GM12874 (cell line): Measurements from ENCODE around the gene IL12B.

Experiments used
- TF ChIP-seq, protein P1 (sequence below): IDR thresholded peaks from 2 replicates; pipeline ENCODE4 v1.5.1; 2011; ENCODE audit warnings: low read depth, mild to moderate bottlenecking, control low read depth, low read length, moderate library complexity; ENCODE audit not compliant: insufficient read depth

The IL12B gene

DNA sequence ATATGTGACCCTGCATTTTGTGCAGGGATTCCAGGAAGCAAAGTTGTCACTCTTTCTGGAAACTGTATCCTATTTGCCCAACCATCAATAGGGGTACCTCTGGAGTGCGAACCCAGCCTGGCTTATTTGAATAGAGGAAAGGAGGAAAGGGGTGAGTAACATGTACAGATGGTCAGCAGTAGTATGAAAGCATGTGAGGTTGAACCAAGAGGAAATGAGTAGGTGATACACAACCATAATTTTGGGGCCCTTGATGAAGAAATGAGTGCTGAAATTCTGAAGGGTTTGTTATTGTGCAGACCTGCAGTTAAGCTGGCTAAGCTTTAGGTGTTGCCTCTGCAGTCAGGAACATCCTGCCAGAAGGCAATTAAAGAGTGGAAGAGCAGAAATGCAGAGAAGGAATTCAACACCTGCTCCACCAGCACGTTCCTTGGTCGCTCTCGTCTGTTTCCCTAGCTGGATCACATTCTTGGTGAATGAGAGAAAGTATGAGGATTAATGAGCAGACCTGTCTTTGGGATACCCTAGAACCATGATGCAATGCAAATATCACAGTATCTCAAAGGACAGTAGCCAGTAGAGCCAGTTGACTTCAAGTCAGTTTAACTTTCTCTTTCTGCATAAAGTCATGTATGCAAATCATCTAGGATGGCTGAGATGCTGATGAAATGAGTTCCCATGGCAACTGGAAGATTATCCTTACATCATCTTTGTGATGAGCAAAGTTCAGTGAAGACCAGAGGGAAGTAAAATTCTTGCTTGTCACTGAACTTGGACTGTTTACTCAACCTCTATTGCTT lies 13.2 kb upstream of the IL12B start:
- TF ChIP-seq, protein P1, sequence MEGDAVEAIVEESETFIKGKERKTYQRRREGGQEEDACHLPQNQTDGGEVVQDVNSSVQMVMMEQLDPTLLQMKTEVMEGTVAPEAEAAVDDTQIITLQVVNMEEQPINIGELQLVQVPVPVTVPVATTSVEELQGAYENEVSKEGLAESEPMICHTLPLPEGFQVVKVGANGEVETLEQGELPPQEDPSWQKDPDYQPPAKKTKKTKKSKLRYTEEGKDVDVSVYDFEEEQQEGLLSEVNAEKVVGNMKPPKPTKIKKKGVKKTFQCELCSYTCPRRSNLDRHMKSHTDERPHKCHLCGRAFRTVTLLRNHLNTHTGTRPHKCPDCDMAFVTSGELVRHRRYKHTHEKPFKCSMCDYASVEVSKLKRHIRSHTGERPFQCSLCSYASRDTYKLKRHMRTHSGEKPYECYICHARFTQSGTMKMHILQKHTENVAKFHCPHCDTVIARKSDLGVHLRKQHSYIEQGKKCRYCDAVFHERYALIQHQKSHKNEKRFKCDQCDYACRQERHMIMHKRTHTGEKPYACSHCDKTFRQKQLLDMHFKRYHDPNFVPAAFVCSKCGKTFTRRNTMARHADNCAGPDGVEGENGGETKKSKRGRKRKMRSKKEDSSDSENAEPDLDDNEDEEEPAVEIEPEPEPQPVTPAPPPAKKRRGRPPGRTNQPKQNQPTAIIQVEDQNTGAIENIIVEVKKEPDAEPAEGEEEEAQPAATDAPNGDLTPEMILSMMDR = no peak

DNA sequence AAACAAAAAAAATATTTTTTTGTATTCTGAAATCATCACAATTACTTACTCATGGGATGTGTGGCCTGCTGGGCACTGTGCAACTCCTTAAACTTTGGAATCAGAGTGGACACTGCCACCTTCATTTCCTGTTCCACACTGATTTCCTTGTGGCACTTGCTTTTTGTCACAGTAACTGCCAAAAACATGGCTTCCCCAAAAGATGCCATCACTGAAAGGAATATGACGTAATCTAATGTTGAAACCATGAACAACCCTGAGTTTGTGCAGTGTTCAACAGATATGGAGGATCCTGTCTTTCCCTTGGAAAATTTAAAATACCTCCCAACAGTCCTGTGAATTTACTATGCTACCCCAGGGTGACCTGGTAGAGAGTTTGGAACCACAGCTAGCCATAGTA lies 12.6 kb upstream of the IL12B start:
- TF ChIP-seq, protein P1 = no peak

DNA sequence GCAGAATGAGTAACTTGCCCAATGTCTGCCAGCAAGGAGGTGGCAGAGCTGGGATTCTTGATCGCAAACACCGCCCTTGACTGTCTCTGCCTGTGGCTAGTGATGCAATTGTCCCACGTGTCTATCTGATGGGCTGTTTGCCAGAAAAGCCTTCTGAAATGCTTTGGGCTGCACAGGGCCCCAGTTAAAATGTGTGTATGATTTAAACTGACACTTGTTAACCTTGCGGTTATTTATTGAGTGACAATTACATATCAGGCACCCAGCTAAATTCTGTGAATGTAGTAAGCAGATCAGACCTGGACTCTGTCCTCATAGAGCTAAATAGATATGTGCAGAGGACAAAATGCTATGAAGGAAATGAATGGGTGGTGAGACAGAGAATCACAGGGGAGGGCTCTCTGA lies 11.6 kb upstream of the IL12B start:
- TF ChIP-seq, protein P1 = no peak

DNA sequence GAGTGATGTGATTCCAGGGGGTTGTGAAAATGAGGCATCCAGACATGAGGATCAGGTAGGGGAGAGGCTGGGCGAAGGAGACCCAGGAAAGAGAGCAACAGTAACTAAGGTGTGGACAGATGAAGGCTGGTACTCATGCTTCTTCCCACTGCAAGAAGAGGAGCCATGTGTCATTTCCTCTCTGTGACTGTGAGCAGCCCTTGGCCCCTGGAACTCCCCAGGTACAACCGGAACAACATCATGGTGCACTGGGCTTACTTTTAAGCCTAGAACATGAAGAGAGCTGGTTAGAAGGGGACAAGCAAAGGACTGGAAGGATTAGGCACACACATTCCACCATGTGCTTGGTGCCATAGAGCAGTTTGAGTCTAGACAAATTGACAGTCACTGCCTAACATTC lies 10.9 kb upstream of the IL12B start:
- TF ChIP-seq, protein P1 = no peak

DNA sequence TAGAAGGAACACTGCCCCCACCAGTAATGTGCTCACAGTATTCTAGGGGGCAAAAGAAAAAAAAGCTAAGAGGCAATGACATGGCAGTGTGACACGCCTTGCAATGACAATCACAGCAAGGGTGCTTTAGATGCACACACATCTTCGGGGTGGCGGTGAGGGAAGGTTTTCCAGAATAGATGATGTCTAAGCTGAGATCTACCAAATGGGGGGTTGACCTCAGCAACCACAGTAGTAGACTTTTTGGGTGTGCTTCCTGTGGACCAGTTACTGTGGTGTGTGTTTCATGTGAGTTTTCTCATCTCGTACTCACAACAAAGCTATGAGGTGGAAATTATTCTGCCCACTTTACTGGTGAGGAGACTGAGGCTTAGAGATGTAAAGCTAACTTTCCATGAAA lies 10.2 kb upstream of the IL12B start:
- TF ChIP-seq, protein P1 = no peak

DNA sequence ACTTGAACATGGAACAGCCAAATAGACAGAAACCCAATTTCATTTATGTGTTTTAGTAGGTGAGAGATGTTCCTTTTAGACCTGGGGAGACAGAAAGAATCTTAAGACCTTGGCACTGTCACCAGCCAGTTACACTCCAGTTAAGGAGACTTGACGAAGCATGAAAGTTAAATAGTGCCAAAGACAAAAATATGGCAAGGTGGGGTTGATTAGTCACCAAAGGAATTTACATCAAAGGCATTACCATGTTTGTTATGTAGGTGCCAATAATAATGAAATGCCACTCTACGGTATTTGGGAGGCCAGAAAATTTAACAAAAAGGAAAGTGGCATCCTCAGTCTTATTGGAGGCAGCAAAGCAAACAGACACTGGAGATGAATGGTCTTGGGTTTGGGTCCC lies 9.2 kb upstream of the IL12B start:
- TF ChIP-seq, protein P1 = no peak

- TF ChIP-seq, protein P1 = no peak
Measured at GRCh38 chr5:159338118-159338517, 7.8 kb upstream of the IL12B start.
